C4-2B (cell line): ENCODE data around the gene UNC79.

Source experiments
- H3K27ac ChIP-seq: fragments of 450-650 bp; 2 replicates; pipeline ENCODE4 v1.5.1; 2017
- CTCF ChIP-seq: fragments of 450-650 bp; conservative IDR thresholded peaks from 2 replicates; pipeline ENCODE4 v1.5.1; 2017; ENCODE audit warnings: mild to moderate bottlenecking
- ZFX ChIP-seq: fragments of 450-650 bp; IDR thresholded peaks from 2 replicates; pipeline ENCODE4 v1.6.1; 2017

UNC79 gene

GRCh38 chr14:93536945-93537344 lies 106.2 kb downstream of the UNC79 start:
- H3K27ac ChIP-seq: no peak overlapping the region
- TF ChIP-seq CTCF: no peak
- no peak for TF ChIP-seq ZFX

GRCh38 chr14:93537951-93538350 lies 107.2 kb downstream of the UNC79 start:
- no peak overlapping the region for H3K27ac ChIP-seq
- TF ChIP-seq CTCF (no peak), ZFX (no peak)

GRCh38 chr14:93538413-93538812 lies 107.7 kb downstream of the UNC79 start:
- H3K27ac ChIP-seq: no peak overlapping the region
- TF ChIP-seq ZFX: no peak
- no peak for TF ChIP-seq CTCF

- no peak overlapping the region for H3K27ac ChIP-seq
- no peak for TF ChIP-seq ZFX
- TF ChIP-seq CTCF: no peak
Observed at GRCh38 chr14:93540235-93540634, 109.5 kb downstream of the UNC79 start.

- TF ChIP-seq CTCF (peak; percentile 70), ZFX (no peak)
- H3K27ac ChIP-seq: no peak overlapping the region
Observed at GRCh38 chr14:93543766-93544165, 113.0 kb downstream of the UNC79 start.

GRCh38 chr14:93544212-93544611 lies 113.5 kb downstream of the UNC79 start:
- no peak for TF ChIP-seq CTCF
- TF ChIP-seq ZFX: no peak
- H3K27ac ChIP-seq: no peak overlapping the region

GRCh38 chr14:93546642-93547041 lies 115.9 kb downstream of the UNC79 start:
- no peak overlapping the region for H3K27ac ChIP-seq
- TF ChIP-seq ZFX: no peak
- TF ChIP-seq CTCF: no peak
